ENCODE data around the gene PSME3IP1.
"Not testable (repeated sequence)": the region's sequence is repeated elsewhere in the genome, so short reads cannot be mapped to it uniquely, and the experiment has no call there.

Gene PSME3IP1

GRCh38 chr16:57123216-57123973 is 62.4 kb downstream of the PSME3IP1 start:
- no peak for DNase-seq

- no peak for DNase-seq
These were observed 67.3 kb downstream of the PSME3IP1 start for GRCh38 chr16:57118461-57119084.

- DNase-seq, result no peak
These were observed 70.2 kb downstream of the PSME3IP1 start for GRCh38 chr16:57115514-57116182.

- no peak for DNase-seq
These were observed 70.7 kb downstream of the PSME3IP1 start for GRCh38 chr16:57115168-57115513.

- no peak for DNase-seq
These were observed 72.2 kb downstream of the PSME3IP1 start for GRCh38 chr16:57113664-57114063.

- DNase-seq, result no peak
These were observed 72.8 kb downstream of the PSME3IP1 start for GRCh38 chr16:57113042-57113453.

- DNase-seq, result no peak
These were observed 73.3 kb downstream of the PSME3IP1 start for GRCh38 chr16:57112403-57113041.

GRCh38 chr16:57111420-57111819 is 74.4 kb downstream of the PSME3IP1 start:
- DNase-seq, result no peak

GRCh38 chr16:57110937-57111336 is 74.9 kb downstream of the PSME3IP1 start:
- DNase-seq, result no peak

GRCh38 chr16:57109259-57110105 is 76.4 kb downstream of the PSME3IP1 start:
- not testable (repeated sequence) for DNase-seq

GRCh38 chr16:57108432-57108831 is 77.4 kb downstream of the PSME3IP1 start:
- DNase-seq, result no peak

- no peak for DNase-seq
These were observed 78.4 kb downstream of the PSME3IP1 start for GRCh38 chr16:57107321-57107922.

GRCh38 chr16:57106767-57107166 is 79.1 kb downstream of the PSME3IP1 start:
- no peak for DNase-seq

- DNase-seq, result no peak
These were observed 80.7 kb downstream of the PSME3IP1 start for GRCh38 chr16:57105184-57105583.

- no peak for DNase-seq
These were observed 81.1 kb downstream of the PSME3IP1 start for GRCh38 chr16:57104706-57105105.

GRCh38 chr16:57102888-57103851 is 82.7 kb downstream of the PSME3IP1 start:
- no peak for DNase-seq
